Upper lobe of left lung (tissue), 4 donors: Measurements from ENCODE around the gene PPP1R3F.

ENCODE experiments used
- CTCF ChIP-seq, 6 experiments: fragments of 450-650 bp in 4 of 6; fragments of 200-600 bp in 2 of 6; sonication (generic) in 2 of 6; IDR thresholded peaks; one replicate each; pipeline ENCODE4 v1.5.1; 2016 to 2019; ENCODE audit warnings: antibody characterized with exemption in 6 of 6
- POLR2A ChIP-seq, 4 donors: fragments of 450-650 bp; IDR thresholded peaks; one replicate each; pipeline ENCODE4 v1.5.1; 2016 to 2017; ENCODE audit warnings: antibody characterized with exemption in 4 of 4, mild to moderate bottlenecking in 2 of 4
- POLR2AphosphoS5 ChIP-seq, 2 donors: sonication (generic); formaldehyde crosslinking; IDR thresholded peaks; one replicate each; pipeline ENCODE4 v1.5.1; 2017; ENCODE audit warnings: antibody characterized with exemption in 2 of 2

- TF ChIP-seq POLR2A (IDR thresholded peaks at IDR 0.05) (no peak), CTCF (IDR thresholded peaks at IDR 0.05) (no peak), POLR2AphosphoS5 (IDR thresholded peaks at IDR 0.05) (no peak)
Measured at GRCh38 chrX:49264460-49264859, 5.1 kb upstream of the PPP1R3F start, which contains the start of gene FOXP3.
